HG02610 (cell line): ENCODE results near the gene DIP2B.
"Not testable (repeated sequence)": the region's sequence is repeated elsewhere in the genome, so short reads cannot be mapped to it uniquely, and the experiment has no call there.

Source experiments
- ATAC-seq: cut with Tn5 transposase; IDR thresholded peaks from one replicate; pipeline ENCODE4 v1.9.1; 2021; ENCODE audit warnings: mild to moderate bottlenecking, moderate library complexity; ENCODE audit not compliant: unreplicated experiment

The DIP2B gene

GRCh38 chr12:50504798-50505674 lies at the start of gene DIP2B:
Gene DIP2B, plus strand, starts transcription at chr12:50504985. Its CDS starts 156 bp downstream, at chr12:50505141.
- peak; percentile 60 for ATAC-seq

- no peak for ATAC-seq
These were observed 46.2 kb upstream of the DIP2B start for GRCh38 chr12:50458606-50459005.

GRCh38 chr12:50467439-50467838 lies 37.3 kb upstream of the DIP2B start:
- ATAC-seq: no peak

- peak; percentile 73 for ATAC-seq
These were observed 27.4 kb upstream of the DIP2B start for GRCh38 chr12:50477241-50477832.

GRCh38 chr12:50482571-50482970 lies 22.2 kb upstream of the DIP2B start:
- no peak for ATAC-seq

- no peak for ATAC-seq
These were observed 21.3 kb upstream of the DIP2B start for GRCh38 chr12:50483488-50483887.

GRCh38 chr12:50488801-50489200 lies 16.0 kb upstream of the DIP2B start:
- no peak for ATAC-seq

GRCh38 chr12:50498119-50498518 lies 6.7 kb upstream of the DIP2B start:
- not testable (repeated sequence) for ATAC-seq

GRCh38 chr12:50505675-50506530 lies 1.1 kb downstream of the DIP2B start:
- ATAC-seq: no peak

- no peak for ATAC-seq
These were observed 2.1 kb downstream of the DIP2B start for GRCh38 chr12:50506753-50507473.

GRCh38 chr12:50507474-50507838 lies 2.7 kb downstream of the DIP2B start:
- ATAC-seq: no peak

- no peak for ATAC-seq
These were observed 3.1 kb downstream of the DIP2B start for GRCh38 chr12:50507930-50508329.

- ATAC-seq: no peak
These were observed 3.6 kb downstream of the DIP2B start for GRCh38 chr12:50508414-50508813.

- no peak for ATAC-seq
These were observed 4.3 kb downstream of the DIP2B start for GRCh38 chr12:50508970-50509663.

- ATAC-seq: no peak
These were observed 9.9 kb downstream of the DIP2B start for GRCh38 chr12:50514526-50515276.

GRCh38 chr12:50515587-50515986 lies 10.8 kb downstream of the DIP2B start:
- ATAC-seq: no peak

GRCh38 chr12:50517421-50518048 lies 12.8 kb downstream of the DIP2B start:
- peak; percentile 73 for ATAC-seq

- no peak for ATAC-seq
These were observed 13.3 kb downstream of the DIP2B start for GRCh38 chr12:50518090-50518489.

GRCh38 chr12:50519353-50519752 lies 14.6 kb downstream of the DIP2B start:
- ATAC-seq: no peak
